RCC 7860 (cell line): ENCODE results near the gene EHD1.
"Not testable (repeated sequence)": the region's sequence is repeated elsewhere in the genome, so short reads cannot be mapped to it uniquely, and the experiment has no call there.

ENCODE experiments used
- DNase-seq: peaks from one replicate; pipeline ENCODE4 v3.0.0-alpha.2; 2015; ENCODE audit warnings: low spot score
- FAIRE-seq: peaks from 2 replicates; lab custom pipeline; 2012; peaks lifted over from hg19 to GRCh38; lab: Jason Lieb, UNC

The EHD1 gene

DNA sequence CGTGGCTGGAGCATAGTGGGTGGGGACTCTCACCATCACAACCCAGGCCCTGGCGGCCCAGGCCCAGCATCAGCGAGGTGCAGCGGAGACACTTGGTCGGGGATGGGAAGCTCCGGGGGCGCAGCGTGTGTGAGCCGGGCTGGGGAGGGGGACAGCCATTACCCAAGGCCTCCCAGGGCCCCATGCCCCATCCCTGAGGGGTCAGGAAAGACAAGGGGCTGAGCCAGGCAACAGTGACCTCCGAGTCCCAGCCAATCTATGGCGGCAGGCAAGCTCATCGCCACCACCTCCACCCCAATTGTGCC is 45.3 kb downstream of the EHD1 start:
- no peak for FAIRE-seq
- DNase-seq = no peak

DNA sequence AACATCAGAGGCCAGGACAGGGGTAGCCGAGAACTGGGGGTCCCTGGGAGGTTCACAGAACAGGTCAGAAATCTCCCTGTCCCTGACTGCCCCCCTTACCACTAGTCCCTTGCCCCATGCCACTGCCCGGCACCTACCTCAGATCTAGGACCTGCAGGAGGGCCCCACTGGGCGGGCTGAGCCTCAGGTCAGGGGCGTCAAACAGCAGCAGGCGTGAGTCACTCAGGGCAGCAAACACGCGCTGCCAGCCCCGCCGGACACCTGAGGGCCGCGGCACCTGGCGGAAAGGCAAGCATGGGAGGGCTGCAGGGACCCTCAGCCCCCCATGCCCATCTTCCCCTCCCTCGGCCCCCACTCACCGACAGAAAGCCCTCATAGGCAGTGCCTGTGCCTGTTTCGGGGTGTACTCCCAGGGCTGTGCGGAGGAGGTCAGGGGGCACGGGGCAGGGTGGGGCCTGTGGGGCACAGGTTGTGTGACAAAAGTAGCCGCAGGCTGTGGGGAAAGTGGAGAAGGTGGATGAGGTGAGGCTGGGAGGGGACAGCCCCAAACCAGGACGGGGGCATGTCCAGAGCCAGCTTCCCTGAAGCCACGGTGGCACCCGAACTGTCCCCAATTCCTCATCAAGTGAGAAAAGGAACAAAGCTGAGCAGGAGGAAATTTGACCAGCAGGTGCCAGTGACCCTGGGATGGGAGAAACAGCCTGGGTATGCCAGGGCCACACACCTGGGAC is 45.8 kb downstream of the EHD1 start:
- DNase-seq = no peak
- FAIRE-seq = no peak

DNA sequence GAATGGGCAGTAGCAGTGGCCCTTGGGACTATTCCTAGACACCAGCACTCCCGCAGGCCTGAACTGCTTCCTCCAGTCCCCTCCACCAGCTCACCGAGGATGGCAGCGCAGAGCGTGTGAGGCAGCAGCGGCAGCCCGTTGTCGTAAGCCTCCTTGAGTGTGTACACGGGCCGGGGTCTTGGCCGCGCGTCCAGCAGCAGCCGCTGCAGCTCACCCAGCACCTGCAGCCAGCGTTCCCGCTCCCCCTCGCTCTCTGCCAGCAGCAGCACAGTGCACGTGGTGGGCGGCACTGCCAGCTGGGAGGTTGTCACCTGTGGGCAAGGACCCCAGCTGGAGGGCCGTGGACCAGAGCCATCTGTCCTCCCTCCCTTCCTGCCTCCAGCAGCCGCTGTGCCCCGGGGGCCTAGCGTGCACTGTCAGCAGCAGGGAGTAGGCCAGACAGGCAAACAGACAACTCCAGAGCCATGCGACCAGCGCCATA is 47.0 kb downstream of the EHD1 start:
- FAIRE-seq (no peak), DNase-seq (no peak)

DNA sequence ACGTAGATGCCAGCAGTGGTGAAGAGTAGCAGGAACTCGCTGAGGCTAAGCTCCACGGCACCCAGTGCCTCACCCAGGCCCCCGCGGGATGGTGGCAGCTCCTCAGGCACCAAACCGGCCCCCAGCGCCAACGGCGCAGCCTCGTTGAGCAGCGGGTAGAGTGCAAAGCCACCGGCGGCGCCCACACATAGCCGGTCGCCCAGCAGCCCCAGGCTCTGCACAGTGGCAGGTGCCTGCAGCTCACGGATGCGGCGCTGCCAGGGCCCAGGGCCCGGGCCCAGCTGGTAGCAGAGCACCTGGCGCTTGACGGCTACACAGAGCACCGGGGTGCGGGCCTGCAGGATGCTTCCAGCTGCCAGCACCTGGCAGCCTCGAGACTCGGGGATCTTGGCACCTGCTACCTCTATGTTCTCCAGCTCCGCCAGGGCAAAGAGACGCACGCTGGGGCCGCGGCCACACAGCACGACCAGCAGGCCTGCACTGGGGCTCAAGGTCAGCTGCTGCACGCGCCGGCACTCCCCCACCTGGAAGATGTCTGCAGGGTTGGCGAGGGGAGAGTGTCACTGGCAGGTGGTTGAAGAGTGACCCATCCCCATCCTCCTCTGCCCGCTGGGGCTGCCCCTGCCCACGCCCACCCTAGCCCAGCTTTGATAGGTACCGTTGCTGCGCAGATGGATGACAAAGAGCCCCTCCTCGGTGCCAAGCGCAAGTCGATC is 48.7 kb downstream of the EHD1 start:
- DNase-seq = no peak
- no peak for FAIRE-seq

DNA sequence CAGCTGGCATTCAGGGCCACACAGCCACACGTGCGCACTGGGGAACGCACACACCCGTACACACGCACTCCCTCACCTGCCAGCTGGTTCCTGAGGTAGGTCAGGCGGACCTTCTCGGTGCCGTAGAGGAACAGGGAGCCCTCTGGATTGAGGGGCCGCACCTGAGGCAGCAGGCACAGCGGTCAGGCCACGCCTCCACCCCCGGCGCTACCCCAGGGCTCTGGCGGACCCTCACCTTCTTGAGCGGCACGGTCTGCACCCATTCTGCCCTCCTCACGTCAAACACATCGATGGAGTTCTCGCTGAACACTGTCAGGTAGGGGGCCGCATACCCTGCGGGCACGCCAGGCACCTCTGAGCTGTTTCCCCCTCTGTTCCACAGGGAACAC is 51.0 kb downstream of the EHD1 start:
- no peak for FAIRE-seq

DNA sequence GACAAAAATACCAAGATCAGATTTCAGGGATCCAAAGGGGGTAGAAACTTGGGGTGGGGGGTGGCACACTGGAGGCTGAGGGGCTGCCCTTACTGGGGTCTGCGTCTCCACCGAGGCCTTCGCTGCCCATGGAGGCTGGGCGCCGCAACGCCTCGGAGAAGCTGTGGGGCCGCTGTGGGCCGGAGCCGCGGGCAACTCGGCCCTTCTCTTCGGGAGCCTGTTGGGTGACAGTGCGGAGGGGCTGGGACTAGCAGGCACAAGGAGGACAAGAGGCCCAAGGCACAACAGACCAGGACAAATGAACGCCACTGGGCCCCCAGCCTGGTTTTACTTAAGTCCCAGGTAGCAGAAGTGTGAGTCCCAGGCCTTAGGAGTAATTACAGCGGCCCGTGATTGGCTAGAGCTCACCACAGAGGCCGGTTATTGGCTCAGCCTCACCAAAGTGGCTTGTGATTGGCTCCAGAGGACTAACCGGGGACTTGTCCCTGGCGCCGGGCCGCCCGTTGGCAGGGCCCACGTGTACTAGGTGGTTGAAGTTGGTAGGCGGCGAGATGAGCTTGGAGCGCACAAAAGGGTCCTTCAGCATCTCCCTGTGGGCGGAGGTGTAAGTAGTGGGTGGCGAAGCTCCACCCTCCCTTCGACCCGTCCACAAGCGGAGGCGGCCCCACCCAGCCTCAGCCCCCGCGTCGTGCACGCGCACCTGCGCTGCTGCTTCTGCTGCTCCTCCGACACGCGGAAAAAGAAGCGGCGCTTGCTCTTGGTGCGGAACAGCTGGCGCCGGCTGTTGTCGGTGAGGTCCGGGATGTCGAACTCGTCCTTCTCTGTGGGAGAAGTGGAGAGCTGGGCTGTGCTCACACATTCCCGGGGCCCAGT is 51.6 kb downstream of the EHD1 start:
- DNase-seq = no peak
- FAIRE-seq = no peak

More for the DNA sequence above, 51.0 kb downstream of the EHD1 start:
- no peak for DNase-seq

DNA sequence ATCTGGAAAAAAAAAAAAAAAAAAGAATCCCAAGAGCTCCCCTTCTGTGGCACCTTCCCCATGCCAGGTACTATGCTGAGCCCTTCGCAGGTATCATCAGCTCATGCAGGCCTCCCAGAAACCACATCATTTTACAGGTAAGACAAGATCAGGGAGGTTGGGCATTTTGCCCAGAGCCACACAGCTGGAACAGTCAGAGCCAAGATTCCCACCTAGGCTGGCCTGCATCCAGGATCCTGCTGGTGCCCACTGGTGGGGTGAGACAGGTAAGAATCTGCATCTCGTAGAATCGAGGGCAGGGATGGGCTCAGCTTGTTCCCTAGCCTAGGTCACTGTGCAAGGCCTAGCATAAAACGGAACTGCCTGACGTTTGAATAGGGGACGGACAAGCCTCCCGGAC is 52.4 kb downstream of the EHD1 start:
- DNase-seq (no peak), FAIRE-seq (no peak)

DNA sequence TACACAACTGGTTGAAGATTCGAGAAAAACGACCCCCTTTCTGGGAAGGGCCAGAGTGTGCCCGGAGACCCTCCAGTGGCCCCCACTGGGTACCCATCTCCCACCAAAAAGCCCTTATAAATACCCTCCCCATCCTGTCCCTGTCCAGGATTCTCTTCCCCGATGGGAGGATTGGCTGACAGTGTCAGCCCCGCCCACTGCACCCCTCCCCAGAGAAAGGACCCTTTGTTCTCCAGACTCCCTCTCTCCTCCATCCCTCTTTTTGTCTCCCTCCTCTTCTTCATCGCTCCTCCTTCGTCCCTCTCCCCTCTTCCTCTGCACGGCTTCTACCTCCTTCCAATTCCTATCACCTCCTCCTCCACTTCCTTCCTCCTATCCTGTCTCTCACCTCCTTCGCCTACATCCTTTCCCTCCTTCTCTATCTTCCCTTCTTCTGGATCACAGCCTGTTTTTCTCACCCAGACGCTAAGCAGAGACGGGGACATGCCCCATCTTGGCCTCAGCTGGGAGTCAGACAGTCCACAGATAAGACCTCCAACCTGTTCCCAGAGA is 54.8 kb downstream of the EHD1 start:
- FAIRE-seq = no peak
- no peak for DNase-seq

DNA sequence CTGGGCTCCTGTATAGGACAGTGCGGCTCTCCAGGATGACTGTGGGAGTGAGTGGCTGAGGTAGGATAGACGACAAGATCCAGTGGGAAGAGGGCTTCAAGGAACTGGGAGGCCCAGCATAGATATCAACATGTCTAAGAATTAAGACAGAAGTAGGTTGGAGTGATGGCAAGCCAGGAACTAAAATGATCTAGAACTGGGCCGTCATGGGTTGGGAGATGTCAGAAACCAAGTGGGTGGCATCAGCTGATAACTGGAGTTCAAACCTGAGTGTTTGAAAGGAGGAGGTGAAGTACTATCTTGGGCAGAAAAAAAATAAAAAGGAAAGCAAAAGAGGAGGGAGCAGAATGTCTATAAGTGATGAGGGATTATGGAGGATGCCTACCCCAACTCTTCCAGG is 60.9 kb downstream of the EHD1 start:
- DNase-seq (no peak), FAIRE-seq (no peak)

DNA sequence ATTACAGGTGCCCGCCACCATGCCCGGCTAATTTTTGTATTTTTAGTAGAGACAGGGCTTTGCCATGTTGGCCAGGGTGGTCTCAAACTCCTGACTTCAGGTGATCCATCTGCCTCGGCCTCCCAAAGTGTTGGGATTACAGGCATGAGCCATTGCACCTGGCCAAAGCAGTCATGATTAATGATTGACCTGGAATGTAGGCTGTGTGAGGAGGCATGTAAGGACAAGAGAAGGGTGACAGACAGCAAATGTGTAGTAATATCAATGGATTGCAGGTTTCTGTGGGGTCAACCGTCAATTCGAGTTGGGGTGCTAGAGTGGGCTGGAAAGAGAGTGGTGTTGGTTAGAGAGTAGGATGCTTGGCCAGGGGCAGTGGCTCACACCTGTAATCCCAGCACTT is 63.0 kb downstream of the EHD1 start:
- not testable (repeated sequence) for FAIRE-seq, DNase-seq

DNA sequence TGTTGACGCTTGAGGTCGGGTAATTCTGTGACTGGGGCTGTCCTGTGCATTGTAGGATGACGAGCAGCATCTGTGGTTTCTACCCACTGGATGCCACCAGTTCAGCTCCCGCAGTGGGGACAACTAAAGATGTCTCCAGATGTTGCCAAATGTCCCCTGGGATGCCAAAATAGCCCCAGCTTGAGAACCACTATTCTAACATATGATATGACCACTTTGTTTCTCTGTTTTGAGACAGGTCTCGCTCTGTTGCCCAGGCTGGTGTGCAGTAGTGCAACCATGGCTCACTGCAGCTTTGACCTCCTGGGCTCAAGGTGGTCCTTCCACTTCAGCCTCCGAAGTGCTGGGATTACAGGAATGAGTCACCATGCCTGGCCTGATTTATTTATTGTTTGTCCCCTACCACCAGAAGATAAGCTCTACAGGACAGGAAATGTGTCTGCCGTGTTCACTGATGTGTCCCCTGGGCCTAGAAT is 63.7 kb downstream of the EHD1 start:
- DNase-seq (peak; percentile 39), FAIRE-seq (no peak)

DNA sequence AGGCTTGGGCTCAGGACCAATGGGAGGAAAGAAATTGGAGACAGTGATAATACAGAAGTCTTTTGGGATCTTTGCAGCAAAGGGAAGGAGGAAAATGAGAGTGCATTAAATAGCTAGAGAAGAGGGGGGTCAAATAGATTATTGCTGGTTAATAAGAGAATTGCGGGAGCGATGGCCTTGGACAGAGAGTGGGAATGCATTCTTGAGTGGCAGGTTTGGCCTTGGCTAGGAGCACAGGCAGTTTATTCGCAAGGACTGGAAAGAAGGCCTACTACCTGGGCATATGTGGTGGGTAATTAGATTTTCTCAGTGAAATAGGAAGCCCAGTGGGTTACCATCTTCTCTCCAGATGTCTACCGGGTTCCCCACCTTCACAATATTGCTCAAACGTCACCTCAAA is 64.6 kb downstream of the EHD1 start:
- no peak for FAIRE-seq
- DNase-seq = no peak

DNA sequence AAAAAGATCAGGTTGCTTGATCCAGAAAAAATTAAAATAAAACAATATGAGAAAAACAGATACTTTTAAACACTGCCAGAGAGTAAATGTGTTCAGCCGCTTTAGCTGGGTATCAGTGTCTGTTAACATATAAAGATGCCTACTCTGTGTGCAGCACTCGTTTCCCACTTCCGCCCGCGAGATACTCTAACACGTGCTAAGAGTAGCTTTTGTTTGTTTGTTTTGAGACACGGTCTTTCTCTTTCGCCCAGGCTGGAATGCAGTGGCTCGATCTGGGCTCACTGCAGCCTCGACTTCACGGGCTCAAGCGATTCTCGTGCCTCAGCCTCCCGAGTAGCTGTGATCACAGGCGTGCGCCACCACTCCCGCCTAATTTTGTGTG is 67.5 kb downstream of the EHD1 start:
- DNase-seq = no peak
- FAIRE-seq = no peak

DNA sequence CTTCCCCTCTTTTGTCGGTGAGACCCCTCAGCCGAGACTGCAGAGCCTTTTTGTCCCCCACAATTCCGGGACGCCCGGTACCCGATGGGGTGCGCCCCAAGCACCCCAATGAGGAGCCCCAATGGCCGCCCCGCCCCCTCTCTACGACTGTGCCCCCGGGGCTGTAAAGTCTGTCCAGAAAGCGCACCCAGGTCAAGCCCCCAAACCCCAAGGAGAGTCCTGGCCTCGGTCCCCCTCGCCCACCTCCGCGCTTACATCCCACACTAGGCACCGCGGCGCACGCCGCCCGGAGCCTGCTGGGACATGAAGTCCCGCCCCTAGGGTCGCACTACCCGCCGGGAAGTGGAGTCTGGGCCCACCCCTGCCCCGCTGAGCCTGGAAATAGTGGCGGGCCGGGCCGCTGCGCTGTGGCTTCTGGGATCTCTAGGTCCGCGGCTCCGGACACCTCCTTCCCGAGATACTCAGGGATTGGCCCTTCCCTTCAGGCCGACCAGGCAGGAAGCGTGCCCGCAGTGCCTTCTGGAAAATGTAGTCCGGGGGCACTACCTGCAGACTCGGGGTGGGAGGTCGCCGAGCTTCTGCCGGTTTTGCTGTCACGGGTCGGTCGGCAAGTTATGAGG is 68.0 kb downstream of the EHD1 start, which contains the start of gene MEN1:
TSS of gene MEN1 (minus strand) at position 281 of the 620 bp plus-strand sequence. CDS start 442 bp downstream, outside the sequence.
- FAIRE-seq = peak; percentile 81
- peak; percentile 86 for DNase-seq

DNA sequence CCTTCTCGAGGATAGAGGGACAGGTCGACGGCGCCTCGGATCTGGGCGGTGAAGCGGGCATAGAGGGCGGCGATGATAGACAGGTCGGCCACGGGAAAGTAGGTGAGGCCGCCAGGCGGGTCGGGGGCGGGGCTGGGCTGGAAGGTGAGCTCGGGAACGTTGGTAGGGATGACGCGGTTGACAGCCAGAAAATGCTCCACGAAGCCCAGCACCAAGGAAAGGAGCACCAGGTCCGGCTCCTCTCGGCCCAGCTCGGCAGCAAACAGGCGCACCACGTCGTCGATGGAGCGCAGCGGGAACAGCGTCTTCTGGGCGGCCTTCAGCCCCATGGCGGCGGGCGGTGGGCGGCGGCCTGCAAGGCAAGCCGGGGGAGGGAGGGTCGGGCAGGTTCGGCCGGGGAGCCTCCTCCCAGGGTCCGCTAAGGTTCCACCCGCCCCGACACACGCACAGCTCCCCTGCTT is 68.6 kb downstream of the EHD1 start:
- no peak for DNase-seq

DNA sequence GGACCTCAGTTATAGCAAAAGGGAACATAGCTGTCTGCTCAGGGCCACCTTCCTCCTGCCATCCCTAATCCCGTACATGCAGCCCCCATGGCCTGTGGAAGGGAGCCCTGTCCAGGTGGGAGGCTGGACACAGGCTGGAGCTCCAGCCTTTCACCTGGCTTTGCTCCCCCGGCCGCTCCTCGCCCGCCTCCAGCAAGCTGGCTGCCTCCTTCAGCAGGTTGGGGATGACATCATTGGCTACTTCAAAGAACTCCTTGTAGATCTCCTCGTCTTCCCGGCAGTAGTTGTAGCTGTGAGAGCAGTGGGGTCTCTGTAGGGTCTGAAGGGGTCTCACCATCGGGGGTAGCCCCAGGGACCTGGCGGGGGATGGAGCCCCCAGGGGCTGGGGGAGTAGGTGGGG is 72.9 kb downstream of the EHD1 start:
- FAIRE-seq (no peak), DNase-seq (no peak)

More for the DNA sequence above, 68.6 kb downstream of the EHD1 start:
- no peak for FAIRE-seq

DNA sequence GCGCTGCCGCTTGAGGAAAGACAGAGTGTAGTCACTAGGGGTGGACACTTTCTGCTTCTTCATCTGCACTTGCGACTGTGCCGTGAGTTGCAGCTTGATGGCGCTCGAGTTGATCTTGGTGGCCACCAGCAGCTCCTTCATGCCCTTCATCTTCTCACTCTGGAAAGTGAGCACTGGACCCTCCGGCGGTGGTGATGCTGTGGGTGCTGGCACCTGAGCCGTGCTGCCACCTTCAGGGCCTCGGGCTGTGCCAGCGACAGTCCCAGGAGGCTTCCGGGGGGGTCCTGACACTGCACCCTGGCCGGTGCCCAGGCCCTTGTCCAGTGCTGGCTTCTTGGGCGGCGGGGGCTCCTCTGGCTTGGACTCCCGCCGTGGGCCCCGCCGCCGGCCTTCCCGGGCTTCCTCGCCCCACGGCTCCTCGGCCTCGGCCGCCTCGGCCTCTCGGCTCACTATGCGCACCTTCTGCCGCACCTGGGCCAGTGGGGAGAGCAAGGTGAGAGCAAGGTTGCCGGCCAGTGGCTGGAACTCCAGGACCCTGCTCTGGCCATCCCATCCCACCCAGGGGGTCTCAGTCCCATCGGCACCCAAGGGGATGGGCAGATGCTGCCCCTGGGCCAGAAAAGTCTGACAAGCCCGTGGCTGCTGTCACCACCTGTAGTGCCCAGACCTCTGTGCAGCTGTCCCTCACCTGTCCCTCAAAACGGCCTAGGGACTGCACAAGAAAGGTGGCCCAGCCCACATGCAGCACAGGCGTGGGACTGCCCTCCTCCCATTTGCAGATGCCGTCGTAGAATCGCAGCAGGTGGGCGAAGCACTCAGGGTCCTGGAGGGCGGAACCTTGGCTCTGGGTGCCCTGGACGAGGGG is 73.8 kb downstream of the EHD1 start:
- no peak for FAIRE-seq

DNA sequence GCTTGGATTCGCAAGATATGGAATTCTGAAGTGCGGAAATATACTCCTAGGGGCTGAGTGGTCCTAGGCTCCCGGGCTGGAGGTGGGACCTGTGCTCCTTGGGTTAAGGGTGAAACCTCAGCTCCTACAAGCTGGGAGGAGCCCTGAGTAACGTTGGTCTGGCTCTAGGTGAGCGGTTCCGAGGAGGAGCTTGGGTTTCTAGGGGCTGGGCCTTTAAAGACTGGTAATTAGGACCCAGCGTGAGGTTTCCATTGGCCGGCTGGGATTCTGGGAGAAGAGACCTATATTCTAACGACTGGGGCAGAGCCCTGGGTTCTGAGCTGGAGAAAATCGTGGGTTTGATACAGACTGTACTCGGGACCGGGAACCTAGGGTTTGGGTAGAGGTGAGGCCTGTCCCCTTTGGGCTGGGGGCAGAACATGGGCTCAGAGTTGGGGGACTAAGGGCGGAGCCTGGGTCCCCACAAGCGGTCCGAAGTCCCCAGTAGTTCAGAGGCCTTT is 74.5 kb downstream of the EHD1 start:
- DNase-seq (no peak), FAIRE-seq (no peak)

More for the DNA sequence above, 73.8 kb downstream of the EHD1 start:
- no peak for DNase-seq

DNA sequence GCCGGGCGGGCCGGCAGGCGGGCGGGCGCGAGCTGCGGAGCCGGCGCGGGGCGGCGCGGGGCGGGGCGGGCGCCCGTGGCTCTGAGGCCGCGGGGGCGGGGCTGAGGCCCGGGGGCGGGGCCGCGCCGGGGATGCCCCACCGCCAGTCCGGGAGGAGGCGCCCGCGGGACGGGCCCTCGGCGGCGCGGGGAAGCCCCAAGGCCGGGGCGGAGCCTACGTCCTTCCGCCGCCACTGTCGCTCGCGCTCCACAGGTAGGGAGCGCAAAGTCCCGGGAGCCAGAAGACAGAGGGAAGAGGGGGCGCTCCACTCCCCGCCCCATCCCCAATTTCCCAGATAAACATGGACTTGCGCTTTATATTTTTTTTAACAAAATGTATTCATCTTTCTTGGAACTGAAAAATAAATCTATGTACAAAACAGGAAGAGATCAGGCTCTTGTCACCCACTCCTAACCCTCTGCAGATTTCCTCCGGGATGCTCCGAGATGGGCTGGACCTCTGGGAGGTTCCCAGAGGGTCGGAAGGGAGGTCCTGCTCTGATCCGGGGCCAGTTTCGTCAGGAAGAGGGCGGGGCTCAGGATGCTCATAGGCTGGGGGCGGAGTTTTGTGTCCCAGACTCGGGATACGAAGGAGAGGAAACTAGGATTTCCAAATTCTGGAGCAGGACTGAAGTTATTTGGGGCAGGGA is 75.1 kb downstream of the EHD1 start, which contains the start of gene MAP4K2:
TSS of gene MAP4K2 (minus strand) at position 57 of the 688 bp plus-strand sequence. CDS start 65 bp downstream, outside the sequence.
- peak; percentile 34 for FAIRE-seq
- peak; percentile 56 for DNase-seq
